Mucosa of descending colon (tissue), 3 donors: ENCODE measurements around the gene LSM14B. TPM values are rescaled to one million over a fixed set of nuclear protein-coding genes. Genes with fewer than 3 reads are reported as not detected.

ENCODE experiments used
- ATAC-seq: fragments of 200-7000 bp; cut with Tn5 transposase; one replicate; pipeline ENCODE4 v1.9.1; 2020; ENCODE audit warnings: mild to moderate bottlenecking, moderate library complexity
- DNase-seq, 3 donors: peaks; one replicate each; pipeline ENCODE4 v3.0.0-alpha.2; 2020
- H3K36me3 ChIP-seq: fragments of 200-600 bp; one replicate; pipeline ENCODE4 v1.8.0; 2021; ENCODE audit warnings: low read depth, mild to moderate bottlenecking
- H3K4me1 ChIP-seq: fragments of 200-600 bp; one replicate; pipeline ENCODE4 v1.8.0; 2021; ENCODE audit warnings: low read depth, mild to moderate bottlenecking
- H3K4me3 ChIP-seq: fragments of 200-600 bp; one replicate; pipeline ENCODE4 v1.8.0; 2021; ENCODE audit warnings: mild to moderate bottlenecking
- H3K9me3 ChIP-seq: fragments of 200-600 bp; one replicate; pipeline ENCODE4 v1.8.0; 2021; ENCODE audit warnings: mild to moderate bottlenecking
- CTCF ChIP-seq: fragments of 200-600 bp; IDR thresholded peaks from one replicate; pipeline ENCODE4 v1.8.0; 2022; ENCODE audit warnings: antibody characterized with exemption, mild to moderate bottlenecking
- intact Hi-C, 2 donors: fragments of 100-400 bp; cut with DNase I in 1 of 2; cut with micrococcal nuclease in 1 of 2; formaldehyde crosslinking; loops; one replicate each; pipeline versions ENCODE4 v1.11.0 to v1.11.1; 2022; cut with DNase I, micrococcal nuclease
- total RNA-seq, 3 donors: library from RNA; stranded (reverse); fragmentation: NEBNext Ultra II Directional in 2 of 3; extraction: Animal tissue kit (Norgen Biotek cat#: 25700) in 2 of 3; gene quantifications; one replicate each; pipeline versions ENCODE4 v1.2.1 to v1.2.4, GENCODE V29; 2021 to 2023
- donor health status: DM: no; HTN: no; CAD: no; lungs with moderate emphysema.
- donor health status: DM: no; HTN: no; CAD: no.
- donor health status: DM: no; HTN: yes; CAD: no.

The LSM14B gene
- total RNA-seq, 3 donors from 2014 or later: 33.5 to 49.1 (median 36.1) TPM

GRCh38 chr20:62170536-62170935, 48.3 kb downstream of the LSM14B start:
- intact Hi-C loops: no loop called here
- no peaks in the 10 kb centered on the region for H3K4me1 ChIP-seq
- H3K4me3 ChIP-seq: no peak overlapping the region
- H3K9me3 ChIP-seq: no peaks in the 10 kb centered on the region
- no peak for TF ChIP-seq CTCF
- DNase-seq (no peak), ATAC-seq (no peak)
- no peaks in the 10 kb centered on the region for H3K36me3 ChIP-seq

GRCh38 chr20:62171245-62171644, 49.0 kb downstream of the LSM14B start:
- Histone ChIP-seq H3K36me3 (no peaks in the 10 kb centered on the region), H3K4me1 (no peaks in the 10 kb centered on the region), H3K9me3 (no peaks in the 10 kb centered on the region), H3K4me3 (no peak overlapping the region)
- ATAC-seq (no peak), DNase-seq (peak in 1 of 3 donors; percentile 10)
- no peak for TF ChIP-seq CTCF
- intact Hi-C loops: no loop called here

- no peak overlapping the region for H3K4me3 ChIP-seq
- H3K4me1 ChIP-seq: no peaks in the 10 kb centered on the region
- H3K36me3 ChIP-seq: no peaks in the 10 kb centered on the region
- H3K9me3 ChIP-seq: no peaks in the 10 kb centered on the region
- intact Hi-C loops: no loop called here
- DNase-seq: peak in 1 of 3 donors; percentile 37
- ATAC-seq: no peak
- TF ChIP-seq CTCF: no peak
Measured at GRCh38 chr20:62172666-62173065, 50.4 kb downstream of the LSM14B start.

- no peaks in the 10 kb centered on the region for H3K36me3 ChIP-seq
- intact Hi-C loops: no loop called here
Measured at GRCh38 chr20:62174021-62174804, 51.9 kb downstream of the LSM14B start.

GRCh38 chr20:62174870-62175624, 52.8 kb downstream of the LSM14B start:
- H3K4me3 ChIP-seq: no peak overlapping the region
- no peak for TF ChIP-seq CTCF
- intact Hi-C loops: no loop called here
- no peaks in the 10 kb centered on the region for H3K4me1 ChIP-seq
- no peaks in the 10 kb centered on the region for H3K9me3 ChIP-seq
- ATAC-seq (no peak), DNase-seq (peak in 1 of 3 donors; percentile 34)
- H3K36me3 ChIP-seq: no peaks in the 10 kb centered on the region

More at GRCh38 chr20:62174021-62174804, 51.9 kb downstream of the LSM14B start:
- DNase-seq: peak in 1 of 3 donors; percentile 38
- ATAC-seq: no peak
- H3K4me1 ChIP-seq: no peaks in the 10 kb centered on the region
- TF ChIP-seq CTCF: no peak
- H3K9me3 ChIP-seq: no peaks in the 10 kb centered on the region
- H3K4me3 ChIP-seq: no peak overlapping the region
